Measurements from ENCODE around the gene PTPRM.
"Not testable (repeated sequence)": the region's sequence is repeated elsewhere in the genome, so short reads cannot be mapped to it uniquely, and the experiment has no call there.

PTPRM gene

DNA sequence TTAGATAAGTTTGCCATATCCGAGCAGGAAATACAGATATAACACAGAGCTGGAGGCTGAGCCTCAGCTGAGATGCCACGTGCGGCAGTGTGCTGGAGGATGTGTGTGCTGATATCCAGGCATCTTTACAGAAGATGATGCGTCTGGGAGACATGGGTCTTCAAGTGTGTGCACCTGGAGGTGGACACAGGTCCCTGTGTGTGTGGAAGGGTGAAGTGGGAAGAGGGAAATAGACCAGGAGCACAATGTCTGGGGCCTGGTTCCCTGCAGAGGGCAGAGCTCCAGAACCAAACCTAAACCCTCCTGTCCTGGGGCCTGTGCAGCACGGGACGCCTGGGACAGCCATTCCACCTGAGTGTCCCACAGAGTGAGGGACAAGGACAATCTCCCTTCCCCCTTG is 861.8 kb downstream of the PTPRM start:
- Histone ChIP-seq H3K4me1 (ENCODE audit: control insufficient read depth, insufficient read depth, low read length) (peaks cover 8% of the 10 kb centered on the region), H3K27me3 (ENCODE audit: control insufficient read depth, insufficient read depth, low read length, poor library complexity, severe bottlenecking) (no peaks in the 10 kb centered on the region), H3K9me3 (ENCODE audit: control insufficient read depth, low read length) (no peaks in the 10 kb centered on the region), H3K27ac (ENCODE audit: insufficient read depth, low read depth, low read length, poor library complexity, severe bottlenecking) (no peak overlapping the region), H3K4me3 (ENCODE audit: insufficient read depth, low read depth, low read length) (no peak overlapping the region), H3K36me3 (ENCODE audit: control insufficient read depth, insufficient read depth, low read length) (no peaks in the 10 kb centered on the region)
- 95% methylated on average over 6 of the region's 6 CpGs for WGBS, 2 experiments

DNA sequence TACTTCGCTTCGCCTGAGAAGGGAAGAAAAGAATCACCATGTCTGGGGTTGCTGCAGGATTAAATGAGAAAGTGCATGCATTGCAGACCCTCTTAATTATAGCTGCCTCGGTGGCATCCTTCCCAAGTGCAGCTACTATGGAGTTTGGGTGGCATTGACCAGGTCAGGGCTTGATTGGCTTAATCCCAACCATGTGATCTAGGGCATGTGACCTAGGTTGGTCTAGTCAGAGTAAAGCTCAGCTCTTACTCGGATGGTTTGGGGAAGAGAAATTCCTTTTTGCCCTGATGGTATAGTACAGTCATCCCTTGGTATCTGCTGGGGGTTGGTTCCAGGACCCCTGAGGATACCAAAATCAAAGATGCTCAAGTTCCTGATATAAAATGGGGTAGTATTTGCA is 863.9 kb downstream of the PTPRM start:
- H3K9me3 ChIP-seq (ENCODE audit: control insufficient read depth, low read length), result no peaks in the 10 kb centered on the region
- no peaks in the 10 kb centered on the region for H3K4me1 ChIP-seq (ENCODE audit: control insufficient read depth, insufficient read depth, low read length)
- no peaks in the 10 kb centered on the region for H3K36me3 ChIP-seq (ENCODE audit: control insufficient read depth, insufficient read depth, low read length)
- 97 to 98% methylated on average over 4 of the region's 4 CpGs for WGBS, 2 experiments
- no peak overlapping the region for H3K27ac ChIP-seq (ENCODE audit: insufficient read depth, low read depth, low read length, poor library complexity, severe bottlenecking)
- H3K27me3 ChIP-seq (ENCODE audit: control insufficient read depth, insufficient read depth, low read length, poor library complexity, severe bottlenecking), result no peaks in the 10 kb centered on the region
- no peak overlapping the region for H3K4me3 ChIP-seq (ENCODE audit: insufficient read depth, low read depth, low read length)

GRCh38 chr18:8433323-8433722 is 866.2 kb downstream of the PTPRM start:
- H3K27ac ChIP-seq (ENCODE audit: insufficient read depth, low read depth, low read length, poor library complexity, severe bottlenecking), result no peak overlapping the region
- H3K9me3 ChIP-seq (ENCODE audit: control insufficient read depth, low read length), result no peaks in the 10 kb centered on the region
- no peaks in the 10 kb centered on the region for H3K27me3 ChIP-seq (ENCODE audit: control insufficient read depth, insufficient read depth, low read length, poor library complexity, severe bottlenecking)
- WGBS, 2 experiments, result 95 to 96% methylated on average over 15 of the region's 15 CpGs
- no peaks in the 10 kb centered on the region for H3K4me1 ChIP-seq (ENCODE audit: control insufficient read depth, insufficient read depth, low read length)
- no peak overlapping the region for H3K4me3 ChIP-seq (ENCODE audit: insufficient read depth, low read depth, low read length)
- H3K36me3 ChIP-seq (ENCODE audit: control insufficient read depth, insufficient read depth, low read length), result no peaks in the 10 kb centered on the region

DNA sequence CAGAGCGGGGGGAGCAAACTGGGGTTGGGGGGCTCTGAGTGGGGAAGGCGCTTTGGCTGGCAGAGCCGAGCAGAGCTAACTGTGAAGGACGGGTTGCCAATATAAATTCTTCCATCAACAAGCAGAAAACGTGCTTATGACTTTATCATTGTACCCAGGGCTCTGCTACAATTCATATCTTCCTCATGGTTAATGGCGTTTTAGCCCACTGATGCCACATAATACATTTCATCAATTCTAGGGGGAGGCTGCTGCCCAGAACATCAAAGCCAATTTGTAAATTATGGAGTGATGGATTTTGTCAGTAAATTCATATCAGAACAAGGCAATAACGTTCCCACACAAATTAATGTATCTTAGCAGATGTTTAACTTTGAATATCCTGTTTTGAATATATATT is 866.7 kb downstream of the PTPRM start:
- H3K36me3 ChIP-seq (ENCODE audit: control insufficient read depth, insufficient read depth, low read length), result no peaks in the 10 kb centered on the region
- 90 to 94% methylated on average over 6 of the region's 7 CpGs for WGBS, 2 experiments
- H3K9me3 ChIP-seq (ENCODE audit: control insufficient read depth, low read length), result no peaks in the 10 kb centered on the region
- H3K27ac ChIP-seq (ENCODE audit: insufficient read depth, low read depth, low read length, poor library complexity, severe bottlenecking), result no peak overlapping the region
- H3K4me1 ChIP-seq (ENCODE audit: control insufficient read depth, insufficient read depth, low read length), result no peaks in the 10 kb centered on the region
- no peaks in the 10 kb centered on the region for H3K27me3 ChIP-seq (ENCODE audit: control insufficient read depth, insufficient read depth, low read length, poor library complexity, severe bottlenecking)
- H3K4me3 ChIP-seq (ENCODE audit: insufficient read depth, low read depth, low read length), result no peak overlapping the region

GRCh38 chr18:8435376-8435775 is 868.3 kb downstream of the PTPRM start:
- 80 to 82% methylated on average over 14 of the region's 14 CpGs for WGBS, 2 experiments
- Histone ChIP-seq H3K27ac (ENCODE audit: insufficient read depth, low read depth, low read length, poor library complexity, severe bottlenecking) (no peak overlapping the region), H3K27me3 (ENCODE audit: control insufficient read depth, insufficient read depth, low read length, poor library complexity, severe bottlenecking) (no peaks in the 10 kb centered on the region), H3K36me3 (ENCODE audit: control insufficient read depth, insufficient read depth, low read length) (no peaks in the 10 kb centered on the region), H3K9me3 (ENCODE audit: control insufficient read depth, low read length) (no peaks in the 10 kb centered on the region), H3K4me1 (ENCODE audit: control insufficient read depth, insufficient read depth, low read length) (no peaks in the 10 kb centered on the region), H3K4me3 (ENCODE audit: insufficient read depth, low read depth, low read length) (no peak overlapping the region)

- Histone ChIP-seq H3K27me3 (ENCODE audit: control insufficient read depth, insufficient read depth, low read length, poor library complexity, severe bottlenecking) (no peaks in the 10 kb centered on the region), H3K36me3 (ENCODE audit: control insufficient read depth, insufficient read depth, low read length) (no peaks in the 10 kb centered on the region), H3K4me3 (ENCODE audit: insufficient read depth, low read depth, low read length) (no peak overlapping the region), H3K27ac (ENCODE audit: insufficient read depth, low read depth, low read length, poor library complexity, severe bottlenecking) (no peak overlapping the region), H3K9me3 (ENCODE audit: control insufficient read depth, low read length) (no peaks in the 10 kb centered on the region), H3K4me1 (ENCODE audit: control insufficient read depth, insufficient read depth, low read length) (no peaks in the 10 kb centered on the region)
- 87 to 91% methylated on average over 5 of the region's 5 CpGs for WGBS, 2 experiments
These were observed 871.9 kb downstream of the PTPRM start for GRCh38 chr18:8439055-8439454.

- H3K27me3 ChIP-seq (ENCODE audit: control insufficient read depth, insufficient read depth, low read length, poor library complexity, severe bottlenecking), result no peaks in the 10 kb centered on the region
- H3K27ac ChIP-seq (ENCODE audit: insufficient read depth, low read depth, low read length, poor library complexity, severe bottlenecking), result no peak overlapping the region
- H3K4me3 ChIP-seq (ENCODE audit: insufficient read depth, low read depth, low read length), result no peak overlapping the region
- no peaks in the 10 kb centered on the region for H3K36me3 ChIP-seq (ENCODE audit: control insufficient read depth, insufficient read depth, low read length)
- 87 to 95% methylated on average over 1 of the region's 1 CpG for WGBS, 2 experiments
- H3K4me1 ChIP-seq (ENCODE audit: control insufficient read depth, insufficient read depth, low read length), result no peaks in the 10 kb centered on the region
- no peaks in the 10 kb centered on the region for H3K9me3 ChIP-seq (ENCODE audit: control insufficient read depth, low read length)
These were observed 876.4 kb downstream of the PTPRM start for GRCh38 chr18:8443505-8443904.

DNA sequence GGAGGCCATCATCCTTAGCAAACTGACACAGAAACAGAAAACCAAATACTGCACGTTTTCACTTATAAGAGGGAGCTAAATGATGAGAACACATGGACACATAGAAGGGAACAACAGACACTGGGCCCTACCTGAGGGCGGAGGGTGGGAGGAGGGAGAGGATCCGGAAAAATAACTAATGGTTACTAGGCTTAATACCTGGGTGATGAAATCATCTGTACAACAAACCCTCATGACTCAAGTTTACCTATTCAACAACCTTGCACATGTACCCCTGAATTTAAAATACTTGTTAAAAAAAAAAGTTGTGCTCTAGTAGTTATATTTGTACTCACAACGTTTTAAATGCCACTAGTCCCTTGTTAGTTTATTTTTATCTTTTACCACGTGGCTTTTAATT is 879.8 kb downstream of the PTPRM start:
- not testable (repeated sequence) for H3K4me1 ChIP-seq (ENCODE audit: control insufficient read depth, insufficient read depth, low read length)
- 86 to 94% methylated on average over 3 to 4 of the region's 5 CpGs for WGBS, 2 experiments

GRCh38 chr18:8448130-8448529 is 881.0 kb downstream of the PTPRM start:
- H3K27me3 ChIP-seq (ENCODE audit: control insufficient read depth, insufficient read depth, low read length, poor library complexity, severe bottlenecking), result no peaks in the 10 kb centered on the region
- WGBS, 2 experiments, result 94 to 97% methylated on average over 7 of the region's 7 CpGs

More for the DNA sequence above, 879.8 kb downstream of the PTPRM start:
- not testable (repeated sequence) for H3K4me3 ChIP-seq (ENCODE audit: insufficient read depth, low read depth, low read length); H3K27me3 ChIP-seq (ENCODE audit: control insufficient read depth, insufficient read depth, low read length, poor library complexity, severe bottlenecking); H3K27ac ChIP-seq (ENCODE audit: insufficient read depth, low read depth, low read length, poor library complexity, severe bottlenecking); H3K9me3 ChIP-seq (ENCODE audit: control insufficient read depth, low read length); H3K36me3 ChIP-seq (ENCODE audit: control insufficient read depth, insufficient read depth, low read length)

GRCh38 chr18:8450013-8450412 is 882.9 kb downstream of the PTPRM start:
- 55 to 62% methylated on average over 4 to 5 of the region's 5 CpGs for WGBS, 2 experiments
- no peaks in the 10 kb centered on the region for H3K4me1 ChIP-seq (ENCODE audit: control insufficient read depth, insufficient read depth, low read length)
- H3K27me3 ChIP-seq (ENCODE audit: control insufficient read depth, insufficient read depth, low read length, poor library complexity, severe bottlenecking), result no peaks in the 10 kb centered on the region
- H3K27ac ChIP-seq (ENCODE audit: insufficient read depth, low read depth, low read length, poor library complexity, severe bottlenecking), result no peak overlapping the region
- H3K9me3 ChIP-seq (ENCODE audit: control insufficient read depth, low read length), result no peaks in the 10 kb centered on the region
- H3K4me3 ChIP-seq (ENCODE audit: insufficient read depth, low read depth, low read length), result no peak overlapping the region
- H3K36me3 ChIP-seq (ENCODE audit: control insufficient read depth, insufficient read depth, low read length), result no peaks in the 10 kb centered on the region

More at GRCh38 chr18:8448130-8448529, 881.0 kb downstream of the PTPRM start:
- Histone ChIP-seq H3K27ac (ENCODE audit: insufficient read depth, low read depth, low read length, poor library complexity, severe bottlenecking) (no peak overlapping the region), H3K9me3 (ENCODE audit: control insufficient read depth, low read length) (no peaks in the 10 kb centered on the region), H3K4me3 (ENCODE audit: insufficient read depth, low read depth, low read length) (no peak overlapping the region), H3K36me3 (ENCODE audit: control insufficient read depth, insufficient read depth, low read length) (no peaks in the 10 kb centered on the region), H3K4me1 (ENCODE audit: control insufficient read depth, insufficient read depth, low read length) (no peaks in the 10 kb centered on the region)

Data from ectodermal cell (in vitro differentiated cells).